GM21529 (cell line): ENCODE results near the gene CDH12.

Source experiments
- ATAC-seq: cut with Tn5 transposase; IDR thresholded peaks from one replicate; pipeline ENCODE4 v1.9.1; 2021; ENCODE audit not compliant: unreplicated experiment

Gene CDH12

GRCh38 chr5:21862986-21863385, 990.2 kb downstream of the CDH12 start:
- ATAC-seq: no peak

GRCh38 chr5:21858441-21858840, 994.7 kb downstream of the CDH12 start:
- no peak for ATAC-seq

- no peak for ATAC-seq
Observed at GRCh38 chr5:21856987-21857386, 996.2 kb downstream of the CDH12 start.

- ATAC-seq: no peak
Observed at GRCh38 chr5:21847300-21847699, 1005.8 kb downstream of the CDH12 start.

- no peak for ATAC-seq
Observed at GRCh38 chr5:21844960-21845359, 1008.2 kb downstream of the CDH12 start.

- no peak for ATAC-seq
Observed at GRCh38 chr5:21834863-21835262, 1018.3 kb downstream of the CDH12 start.

- peak; percentile 87 for ATAC-seq
Observed at GRCh38 chr5:21831145-21831787, 1021.9 kb downstream of the CDH12 start.

- ATAC-seq: no peak
Observed at GRCh38 chr5:21826884-21827283, 1026.3 kb downstream of the CDH12 start.

GRCh38 chr5:21823588-21823987, 1029.6 kb downstream of the CDH12 start:
- no peak for ATAC-seq

- ATAC-seq: no peak
Observed at GRCh38 chr5:21823076-21823574, 1030.0 kb downstream of the CDH12 start.

- no peak for ATAC-seq
Observed at GRCh38 chr5:21820527-21820926, 1032.6 kb downstream of the CDH12 start.

- ATAC-seq: no peak
Observed at GRCh38 chr5:21818370-21818720, 1034.8 kb downstream of the CDH12 start.

GRCh38 chr5:21817668-21818369, 1035.3 kb downstream of the CDH12 start:
- ATAC-seq: no peak

GRCh38 chr5:21810737-21811316, 1042.3 kb downstream of the CDH12 start:
- ATAC-seq: no peak

- no peak for ATAC-seq
Observed at GRCh38 chr5:21809611-21810010, 1043.5 kb downstream of the CDH12 start.

GRCh38 chr5:21807953-21808352, 1045.2 kb downstream of the CDH12 start:
- no peak for ATAC-seq

- ATAC-seq: no peak
Observed at GRCh38 chr5:21806943-21807342, 1046.2 kb downstream of the CDH12 start.

GRCh38 chr5:21806271-21806670, 1046.9 kb downstream of the CDH12 start:
- no peak for ATAC-seq

- no peak for ATAC-seq
Observed at GRCh38 chr5:21802869-21803490, 1050.2 kb downstream of the CDH12 start.

- ATAC-seq: no peak
Observed at GRCh38 chr5:21802100-21802499, 1051.0 kb downstream of the CDH12 start.

- no peak for ATAC-seq
Observed at GRCh38 chr5:21792748-21793147, 1060.4 kb downstream of the CDH12 start.

- no peak for ATAC-seq
Observed at GRCh38 chr5:21791304-21791703, 1061.8 kb downstream of the CDH12 start.
